GM12878 (cell line): ENCODE data around the gene NPAS3. TPM values are rescaled to one million over a fixed set of nuclear protein-coding genes. Genes with fewer than 3 reads are reported as not detected.
A peak's percentile ranks its signal among the peaks of the same experiment; 100 is the strongest.

Experiments
- ATAC-seq: fragments of 200-7000 bp; cut with Tn5 transposase; 3 replicates; pipeline ENCODE4 v1.9.1; 2020; ENCODE audit warnings: mild to moderate bottlenecking, moderate library complexity
- BruUV-seq: library from RNA; stranded (reverse); fragments of 400-500 nt; replicated peaks from 2 replicates; lab custom pipeline; 2021; lab: Mats Ljungman, UMichigan
- CTCF ChIA-PET: fragments of 300-600 bp; sonication (Branson Sonifier 250); formaldehyde crosslinking; extraction: SDS; loops from one replicate; lab custom pipeline; 2021; ENCODE audit warnings: inconsistent platforms; lab: Yijun Ruan, JAX
- POLR2A ChIA-PET: fragments of 350-600 bp; formaldehyde crosslinking; extraction: SDS; loops from one replicate; lab custom pipeline; 2021; ENCODE audit warnings: inconsistent platforms; lab: Charles Lee
- RAD21 ChIA-PET: fragments of 300-600 bp; sonication (Branson Sonifier 250); formaldehyde crosslinking; loops from one replicate; lab custom pipeline; 2023; ENCODE audit warnings: antibody characterized with exemption; ENCODE audit not compliant: unreplicated experiment; lab: Charles Lee
- SMC1A ChIA-PET: fragments of 300-600 bp; sonication (Branson Sonifier 250); formaldehyde crosslinking; loops from one replicate; lab custom pipeline; 2023; ENCODE audit not compliant: unreplicated experiment, uncharacterized antibody; lab: Charles Lee
- DNase-seq: peaks from one replicate; pipeline ENCODE4 v3.0.0-alpha.2; 2011; ENCODE audit warnings: low read depth, low spot score
- FAIRE-seq: peaks from 3 replicates; lab custom pipeline; 2011; peaks lifted over from hg19 to GRCh38; lab: Jason Lieb, UNC
- H2AFZ ChIP-seq: 2 replicates; pipeline ENCODE4 v1.6.0; 2011; ENCODE audit warnings: low read depth, low read length, control low read depth; ENCODE audit not compliant: control insufficient read depth
- H3K27ac ChIP-seq: 2 replicates; pipeline ENCODE4 v1.5.1; 2011; ENCODE audit warnings: control low read depth; ENCODE audit not compliant: control insufficient read depth, insufficient read depth
- H3K27me3 ChIP-seq, 2 experiments: replicated peaks in 1 of 2; 2 replicates each; pipeline versions ENCODE4 v1.6.0 to v1.6.1; 2011; ENCODE audit warnings: low read length in 1 of 2; ENCODE audit not compliant: control insufficient read depth in 2 of 2, insufficient read depth in 2 of 2
- H3K36me3 ChIP-seq, 2 experiments: 2 replicates each; pipeline ENCODE4 v1.5.1; 2011; ENCODE audit warnings: low read length in 1 of 2; ENCODE audit not compliant: control insufficient read depth in 2 of 2, insufficient read depth in 2 of 2
- H3K4me1 ChIP-seq: 2 replicates; pipeline ENCODE4 v1.6.1; 2011; ENCODE audit warnings: mild to moderate bottlenecking, low read length, moderate library complexity, mixed read lengths; ENCODE audit not compliant: control insufficient read depth, insufficient read depth
- H3K4me2 ChIP-seq: 2 replicates; pipeline ENCODE4 v1.6.0; 2011; ENCODE audit warnings: control low read depth; ENCODE audit not compliant: control insufficient read depth, insufficient read depth
- H3K4me3 ChIP-seq: fragments of 200-600 bp; sonication (generic); 2 replicates; pipeline ENCODE4 v1.5.1; 2016
- H3K79me2 ChIP-seq: 2 replicates; pipeline ENCODE4 v1.6.0; 2011; ENCODE audit warnings: low read length; ENCODE audit not compliant: control insufficient read depth, insufficient read depth
- H3K9ac ChIP-seq: 2 replicates; pipeline ENCODE4 v1.8.0; 2011; ENCODE audit warnings: low read length, control low read depth, mixed read lengths; ENCODE audit not compliant: control insufficient read depth, insufficient read depth
- H3K9me3 ChIP-seq: replicated peaks from 3 replicates; pipeline ENCODE4 v1.5.1; 2011; ENCODE audit warnings: mild to moderate bottlenecking, low read length; ENCODE audit not compliant: control insufficient read depth, insufficient read depth
- H4K20me1 ChIP-seq: 2 replicates; pipeline ENCODE4 v1.6.0; 2011; ENCODE audit not compliant: control insufficient read depth, insufficient read depth
- ASH2L ChIP-seq: fragments of 300-600, 200-600 bp; sonication (generic); IDR thresholded peaks from 2 replicates; pipeline ENCODE4 v1.6.1; 2017; ENCODE audit warnings: low read depth, mild to moderate bottlenecking, borderline replicate concordance
- CBX5 ChIP-seq: sonication (generic); IDR thresholded peaks from 2 replicates; pipeline ENCODE4 v1.6.1; 2016; ENCODE audit warnings: low read depth, moderate library complexity, mild to moderate bottlenecking, inconsistent platforms
- EGR1 ChIP-seq, 2 experiments: IDR thresholded peaks; 1 replicate in 1 of 2; 2 replicates in 1 of 2; pipeline ENCODE4 v1.6.1; 2011 to 2012; ENCODE audit warnings: low read depth in 2 of 2, low read length in 2 of 2, borderline replicate concordance in 1 of 2, mild to moderate bottlenecking in 1 of 2, moderate library complexity in 1 of 2
- MTA3 ChIP-seq: IDR thresholded peaks from 2 replicates; pipeline ENCODE4 v1.6.1; 2012; ENCODE audit warnings: low read length, inconsistent platforms, borderline replicate concordance
- SUPT20H ChIP-seq: IDR thresholded peaks from 2 replicates; pipeline ENCODE4 v1.6.1; 2011; ENCODE audit warnings: low read depth, mild to moderate bottlenecking, low read length, moderate library complexity, borderline replicate concordance; ENCODE audit not compliant: control insufficient read depth
- USF2 ChIP-seq: IDR thresholded peaks from 2 replicates; pipeline ENCODE4 v1.6.1; 2011; ENCODE audit warnings: low read depth, low read length, improper control_type of control experiment, borderline replicate concordance
- ZNF592 ChIP-seq: fragments of 450-650 bp; IDR thresholded peaks from 2 replicates; pipeline ENCODE4 v1.6.1; 2017; ENCODE audit warnings: mild to moderate bottlenecking, moderate library complexity
- WGBS: methylation state at CpG from one replicate; pipeline ENCODE4 v1.1.6; 2016; ENCODE audit warnings: low lambda C conversion rate; ENCODE audit not compliant: insufficient replicate concordance, insufficient coverage; ENCODE audit errors: missing lambda C conversion rate; 5-methylcytosine and 5-hydroxymethylcytosine counted together
- in situ Hi-C: fragments of 300-500 bp; cut with MboI; formaldehyde crosslinking; loops from 9 replicates; pipeline ENCODE4 v1.14.3; 2018; ENCODE audit warnings: mixed read lengths
- intact Hi-C: fragments of 100-400 bp; cut with micrococcal nuclease; formaldehyde crosslinking; loops from one replicate; pipeline ENCODE4 v1.14.2; 2022; ENCODE audit not compliant: unreplicated experiment
- polyA plus RNA-seq, 11 experiments: library from polyadenylated mRNA; depleted of rRNA in 4 of 11; unstranded in 6 of 11; stranded (reverse) in 5 of 11; fragments of >200 nt; fragmentation: Nextera tagmentation in 4 of 11; fragmentation: Illumina TruSeq in 1 of 11; extraction: Ambion mirVana in 4 of 11; extraction: Trizol in 1 of 11; gene quantifications; 1 replicate in 1 of 11; 2 replicates in 10 of 11; pipeline versions ENCODE4 v1.2.1 to v1.2.3, GENCODE V29; 2011 to 2016; ENCODE audit warnings: inconsistent platforms in 2 of 11, missing spikeins in 2 of 11, low read depth in 1 of 11
- total RNA-seq, 4 experiments: library from RNA; depleted of rRNA in 3 of 4; stranded (reverse); fragments of >200 nt in 3 of 4; fragmentation: Illumina TruSeq in 1 of 4; extraction: Trizol in 1 of 4; gene quantifications; 2 replicates each; pipeline versions ENCODE4 v1.2.1 to v1.2.3, GENCODE V29; 2013 to 2021
- TF ChIP-seq, protein P1 (sequence below): IDR thresholded peaks from 2 replicates; pipeline ENCODE4 v1.6.1; 2012; ENCODE audit warnings: mild to moderate bottlenecking, low read depth, low read length

Gene NPAS3
- total and polyA plus RNA-seq, 10 of the 15 experiments (the other 5 are each of a cell fraction or from before 2014, with no cell fraction given): under 0.01 to 2.7 (median 0.03) TPM; not detected in 6

DNA sequence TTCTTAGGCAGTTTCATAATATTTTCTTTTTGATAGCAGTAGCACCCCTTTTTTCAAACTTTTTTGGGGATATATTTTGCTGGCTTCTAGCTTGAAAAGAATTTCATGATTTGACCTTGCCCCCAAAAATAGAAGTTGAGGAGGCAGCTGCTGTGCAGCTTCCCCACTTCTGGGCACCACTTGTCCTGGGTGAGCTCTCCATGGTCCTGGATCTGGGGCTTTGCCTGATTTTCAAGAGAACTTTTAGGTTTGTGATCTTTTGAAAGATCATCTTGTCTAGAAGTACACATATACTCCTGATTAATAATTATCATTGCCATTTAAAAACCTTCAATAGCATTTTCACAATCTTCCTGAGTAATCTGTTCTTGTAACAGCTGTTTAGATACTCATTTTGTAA lies 271.6 kb downstream of the NPAS3 start:
- BruUV-seq: no TSS peak
- no peak overlapping the region for H3K9ac ChIP-seq
- no peaks in the 10 kb centered on the region for H3K4me1 ChIP-seq
- no peak for FAIRE-seq
- TF ChIP-seq SUPT20H: no peak
- TF ChIP-seq, protein P1, sequence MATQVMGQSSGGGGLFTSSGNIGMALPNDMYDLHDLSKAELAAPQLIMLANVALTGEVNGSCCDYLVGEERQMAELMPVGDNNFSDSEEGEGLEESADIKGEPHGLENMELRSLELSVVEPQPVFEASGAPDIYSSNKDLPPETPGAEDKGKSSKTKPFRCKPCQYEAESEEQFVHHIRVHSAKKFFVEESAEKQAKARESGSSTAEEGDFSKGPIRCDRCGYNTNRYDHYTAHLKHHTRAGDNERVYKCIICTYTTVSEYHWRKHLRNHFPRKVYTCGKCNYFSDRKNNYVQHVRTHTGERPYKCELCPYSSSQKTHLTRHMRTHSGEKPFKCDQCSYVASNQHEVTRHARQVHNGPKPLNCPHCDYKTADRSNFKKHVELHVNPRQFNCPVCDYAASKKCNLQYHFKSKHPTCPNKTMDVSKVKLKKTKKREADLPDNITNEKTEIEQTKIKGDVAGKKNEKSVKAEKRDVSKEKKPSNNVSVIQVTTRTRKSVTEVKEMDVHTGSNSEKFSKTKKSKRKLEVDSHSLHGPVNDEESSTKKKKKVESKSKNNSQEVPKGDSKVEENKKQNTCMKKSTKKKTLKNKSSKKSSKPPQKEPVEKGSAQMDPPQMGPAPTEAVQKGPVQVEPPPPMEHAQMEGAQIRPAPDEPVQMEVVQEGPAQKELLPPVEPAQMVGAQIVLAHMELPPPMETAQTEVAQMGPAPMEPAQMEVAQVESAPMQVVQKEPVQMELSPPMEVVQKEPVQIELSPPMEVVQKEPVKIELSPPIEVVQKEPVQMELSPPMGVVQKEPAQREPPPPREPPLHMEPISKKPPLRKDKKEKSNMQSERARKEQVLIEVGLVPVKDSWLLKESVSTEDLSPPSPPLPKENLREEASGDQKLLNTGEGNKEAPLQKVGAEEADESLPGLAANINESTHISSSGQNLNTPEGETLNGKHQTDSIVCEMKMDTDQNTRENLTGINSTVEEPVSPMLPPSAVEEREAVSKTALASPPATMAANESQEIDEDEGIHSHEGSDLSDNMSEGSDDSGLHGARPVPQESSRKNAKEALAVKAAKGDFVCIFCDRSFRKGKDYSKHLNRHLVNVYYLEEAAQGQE: peak; percentile 83; the same call in 1 of the 2 replicates
- TF ChIP-seq, all 136 proteins: peak for 1
- Histone ChIP-seq H3K79me2 (no peaks in the 10 kb centered on the region), H3K36me3 (no peaks in the 10 kb centered on the region), H4K20me1 (no peaks in the 10 kb centered on the region), H3K27me3 (no peaks in the 10 kb centered on the region), H3K4me3 (no peak overlapping the region), H3K9me3 (no peaks in the 10 kb centered on the region), H2AFZ (no peak overlapping the region), H3K27ac (no peak overlapping the region), H3K4me2 (no peak overlapping the region)
- DNase-seq (no peak), ATAC-seq (no peak)
- in situ Hi-C loops (no loop called here), intact Hi-C loops (no loop called here)
- SMC1A ChIA-PET: no interaction called here
- POLR2A ChIA-PET: no interaction called here
- CTCF ChIA-PET: no interaction called here
- RAD21 ChIA-PET: no interaction called here

GRCh38 chr14:33218026-33218425 lies 279.3 kb downstream of the NPAS3 start:
- Histone ChIP-seq H3K9ac (no peak overlapping the region), H3K27ac (no peak overlapping the region), H3K36me3 (no peaks in the 10 kb centered on the region), H2AFZ (no peak overlapping the region), H3K4me2 (no peak overlapping the region), H3K4me1 (no peaks in the 10 kb centered on the region), H3K4me3 (no peak overlapping the region), H4K20me1 (no peaks in the 10 kb centered on the region), H3K9me3 (no peaks in the 10 kb centered on the region), H3K79me2 (no peaks in the 10 kb centered on the region), H3K27me3 (no peaks in the 10 kb centered on the region)
- intact Hi-C loops: no loop called here
- ChIA-PET POLR2A (no interaction called here), CTCF (no interaction called here), RAD21 (no interaction called here), SMC1A (no interaction called here)
- 3% methylated on average over 2 of the region's 2 CpGs for WGBS
- ATAC-seq (no peak), FAIRE-seq (no peak), DNase-seq (no peak)
- BruUV-seq: no TSS peak
- in situ Hi-C loops: no loop called here
- TF ChIP-seq USF2 (no peak), EGR1 (IDR thresholded peaks at IDR 0.05; ENCODE audit: borderline replicate concordance in 1 of 2, low read depth in 2 of 2, low read length in 2 of 2) (no peak), CBX5 (no peak), MTA3 (no peak), ASH2L (no peak), ZNF592 (no peak)
